Epithelial cell of esophagus (primary cell): ENCODE data around the gene GPR137B.

Experiments
- DNase-seq: peaks from one replicate; pipeline ENCODE4 v3.0.0; 2010; ENCODE audit warnings: low read depth
- H3K4me3 ChIP-seq: 2 replicates; pipeline ENCODE4 v1.5.1; 2011; ENCODE audit warnings: mild to moderate bottlenecking, low read length, control low read depth
- TF ChIP-seq, protein P1 (sequence below): IDR thresholded peaks from 2 replicates; pipeline ENCODE4 v1.5.1; 2011; ENCODE audit warnings: low read depth, mild to moderate bottlenecking, low read length, control low read depth, inconsistent platforms; ENCODE audit not compliant: insufficient read depth; ENCODE audit errors: missing control alignments

GPR137B gene

GRCh38 chr1:236108027-236108648, 34.2 kb upstream of the GPR137B start:
- DNase-seq, result peak; percentile 33
- TF ChIP-seq, protein P1, sequence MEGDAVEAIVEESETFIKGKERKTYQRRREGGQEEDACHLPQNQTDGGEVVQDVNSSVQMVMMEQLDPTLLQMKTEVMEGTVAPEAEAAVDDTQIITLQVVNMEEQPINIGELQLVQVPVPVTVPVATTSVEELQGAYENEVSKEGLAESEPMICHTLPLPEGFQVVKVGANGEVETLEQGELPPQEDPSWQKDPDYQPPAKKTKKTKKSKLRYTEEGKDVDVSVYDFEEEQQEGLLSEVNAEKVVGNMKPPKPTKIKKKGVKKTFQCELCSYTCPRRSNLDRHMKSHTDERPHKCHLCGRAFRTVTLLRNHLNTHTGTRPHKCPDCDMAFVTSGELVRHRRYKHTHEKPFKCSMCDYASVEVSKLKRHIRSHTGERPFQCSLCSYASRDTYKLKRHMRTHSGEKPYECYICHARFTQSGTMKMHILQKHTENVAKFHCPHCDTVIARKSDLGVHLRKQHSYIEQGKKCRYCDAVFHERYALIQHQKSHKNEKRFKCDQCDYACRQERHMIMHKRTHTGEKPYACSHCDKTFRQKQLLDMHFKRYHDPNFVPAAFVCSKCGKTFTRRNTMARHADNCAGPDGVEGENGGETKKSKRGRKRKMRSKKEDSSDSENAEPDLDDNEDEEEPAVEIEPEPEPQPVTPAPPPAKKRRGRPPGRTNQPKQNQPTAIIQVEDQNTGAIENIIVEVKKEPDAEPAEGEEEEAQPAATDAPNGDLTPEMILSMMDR, result no peak
- H3K4me3 ChIP-seq, result no peak overlapping the region

GRCh38 chr1:236110137-236110536, 32.2 kb upstream of the GPR137B start:
- H3K4me3 ChIP-seq, result no peak overlapping the region
- no peak for DNase-seq
- TF ChIP-seq, protein P1, result no peak

- TF ChIP-seq, protein P1, result no peak
- no peak overlapping the region for H3K4me3 ChIP-seq
- no peak for DNase-seq
Measured at GRCh38 chr1:236111527-236112331, 30.6 kb upstream of the GPR137B start.

GRCh38 chr1:236112332-236112627, 30.1 kb upstream of the GPR137B start:
- TF ChIP-seq, protein P1, result no peak
- H3K4me3 ChIP-seq, result no peak overlapping the region
- DNase-seq, result no peak

GRCh38 chr1:236113324-236114032, 28.9 kb upstream of the GPR137B start:
- DNase-seq, result no peak
- TF ChIP-seq, protein P1, result no peak
- H3K4me3 ChIP-seq, result no peak overlapping the region

DNA sequence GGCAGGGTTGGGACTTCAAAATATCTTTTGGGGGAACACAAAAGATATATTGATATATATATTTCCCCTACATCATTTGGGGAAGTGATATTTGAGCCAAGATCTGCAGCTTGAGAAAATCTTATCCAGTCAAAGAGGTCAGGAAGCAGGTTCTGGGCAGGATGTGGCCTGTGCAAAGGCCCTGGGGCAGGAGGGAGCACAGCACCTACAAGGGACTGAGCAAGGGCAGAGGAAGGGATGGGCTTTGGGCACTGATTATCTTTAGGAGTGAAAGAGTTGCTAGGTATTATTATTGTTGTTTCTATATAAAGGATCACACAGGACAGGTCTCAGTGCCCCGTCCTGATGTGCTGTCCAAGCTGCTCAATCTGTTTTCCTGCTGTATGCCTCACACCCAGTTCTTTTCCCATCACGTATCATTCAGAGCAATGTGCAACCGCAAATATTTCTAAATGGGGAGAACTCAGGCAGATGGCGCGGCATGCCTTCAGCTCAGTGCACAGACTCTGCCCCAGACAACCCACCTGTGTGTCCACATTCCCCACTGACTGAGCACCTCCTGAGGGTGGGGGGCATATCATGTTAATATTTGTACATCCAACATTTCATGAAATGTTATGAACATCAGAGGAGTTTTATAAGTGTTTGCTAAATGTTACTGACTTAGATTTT, 28.1 kb upstream of the GPR137B start:
- TF ChIP-seq, protein P1, result no peak
- H3K4me3 ChIP-seq, result no peak overlapping the region
- DNase-seq, result no peak
